ENCODE measurements around the gene SYPL2. TPM values are rescaled to one million over a fixed set of nuclear protein-coding genes. Genes with fewer than 3 reads are reported as not detected.

SYPL2 gene
- total RNA-seq, 4 donors from 2014 or later = 0.15 to 0.79 (median 0.19) TPM; not detected in 1

DNA sequence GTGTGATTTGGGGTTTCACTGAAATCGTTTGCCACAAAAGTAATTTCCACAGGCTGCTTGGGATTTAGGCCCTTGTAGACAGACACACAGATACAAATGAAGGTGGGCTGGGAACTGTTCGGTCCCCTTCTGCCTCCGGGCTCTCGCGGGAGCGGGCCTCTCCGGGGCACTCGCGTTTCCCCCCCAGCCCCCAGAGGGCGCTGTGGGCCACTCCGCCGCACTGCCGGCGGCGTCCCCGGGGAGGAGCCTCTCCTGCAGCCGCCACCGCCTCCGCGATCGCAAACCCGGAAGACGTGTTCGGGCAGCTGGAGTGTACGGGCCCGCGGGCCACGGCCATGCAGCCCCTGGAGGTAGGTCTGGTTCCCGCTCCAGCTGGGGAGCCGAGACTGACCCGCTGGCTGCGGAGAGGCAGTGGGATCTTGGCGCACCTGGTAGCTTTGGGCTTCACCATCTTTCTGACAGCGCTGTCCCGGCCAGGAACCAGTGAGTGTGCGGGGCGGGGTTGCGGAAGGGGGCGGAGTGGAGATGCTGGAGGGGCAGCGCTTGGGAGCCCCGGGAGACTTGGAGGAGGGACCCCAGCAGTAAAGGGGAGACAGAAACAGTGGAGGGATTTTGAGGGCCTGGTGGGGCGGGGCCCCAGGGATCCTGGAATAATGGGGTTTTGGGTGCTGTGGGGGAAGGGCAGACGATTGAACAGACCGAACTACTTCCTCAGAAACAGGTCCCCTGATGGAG, 27.6 kb downstream of the SYPL2 start, which contains the start of gene CYB561D1:
Gene CYB561D1, plus strand, starts transcription at position 290 of the 735 bp plus-strand sequence. Its CDS starts 46 bp downstream, at position 336.
- Histone ChIP-seq H3K36me3 (peaks cover 0 to 55% (median 5%) of the 10 kb centered on the region in 3 donors), H3K4me3 (peak within 1 kb of the TSS; percentile 81 to 99 (median 88)), H3K27me3 (no peaks in the 10 kb centered on the region), H3K9me3 (no peaks in the 10 kb centered on the region), H3K27ac (peak within 1 kb of the TSS; percentile 83 to 94 (median 88)), H3K4me1 (peaks cover 21 to 54% (median 26%) of the 10 kb centered on the region in 3 donors)
- peak; percentile 29 for DNase-seq
- TF ChIP-seq POLR2A (IDR thresholded peaks at IDR 0.05) = peak in 2 of 4 donors; percentile 51 to 64
- TF ChIP-seq, protein P1, sequence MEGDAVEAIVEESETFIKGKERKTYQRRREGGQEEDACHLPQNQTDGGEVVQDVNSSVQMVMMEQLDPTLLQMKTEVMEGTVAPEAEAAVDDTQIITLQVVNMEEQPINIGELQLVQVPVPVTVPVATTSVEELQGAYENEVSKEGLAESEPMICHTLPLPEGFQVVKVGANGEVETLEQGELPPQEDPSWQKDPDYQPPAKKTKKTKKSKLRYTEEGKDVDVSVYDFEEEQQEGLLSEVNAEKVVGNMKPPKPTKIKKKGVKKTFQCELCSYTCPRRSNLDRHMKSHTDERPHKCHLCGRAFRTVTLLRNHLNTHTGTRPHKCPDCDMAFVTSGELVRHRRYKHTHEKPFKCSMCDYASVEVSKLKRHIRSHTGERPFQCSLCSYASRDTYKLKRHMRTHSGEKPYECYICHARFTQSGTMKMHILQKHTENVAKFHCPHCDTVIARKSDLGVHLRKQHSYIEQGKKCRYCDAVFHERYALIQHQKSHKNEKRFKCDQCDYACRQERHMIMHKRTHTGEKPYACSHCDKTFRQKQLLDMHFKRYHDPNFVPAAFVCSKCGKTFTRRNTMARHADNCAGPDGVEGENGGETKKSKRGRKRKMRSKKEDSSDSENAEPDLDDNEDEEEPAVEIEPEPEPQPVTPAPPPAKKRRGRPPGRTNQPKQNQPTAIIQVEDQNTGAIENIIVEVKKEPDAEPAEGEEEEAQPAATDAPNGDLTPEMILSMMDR (IDR thresholded peaks at IDR 0.05) = peak; percentile 88 to 99 (median 96)
- 0% methylated on average over 4 to 10 of the region's 44 CpGs for WGBS, 2 donors
- intact Hi-C loops (cut with DNase I) = loop anchor here (5.0 kb wide), 1 partner anchor 38 kb away; no protein-coding TSS in a partner anchor

DNA sequence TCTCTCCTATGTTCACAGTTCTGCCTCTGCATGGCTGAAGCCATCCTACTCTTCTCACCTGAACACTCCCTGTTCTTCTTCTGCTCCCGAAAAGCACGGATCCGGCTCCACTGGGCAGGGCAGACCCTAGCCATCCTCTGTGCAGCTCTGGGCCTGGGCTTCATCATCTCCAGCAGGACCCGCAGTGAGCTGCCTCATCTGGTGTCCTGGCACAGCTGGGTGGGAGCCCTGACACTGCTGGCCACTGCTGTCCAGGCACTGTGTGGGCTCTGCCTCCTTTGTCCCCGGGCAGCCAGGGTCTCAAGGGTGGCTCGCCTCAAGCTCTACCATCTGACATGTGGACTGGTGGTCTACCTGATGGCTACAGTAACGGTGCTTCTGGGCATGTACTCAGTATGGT, 29.4 kb downstream of the SYPL2 start:
- intact Hi-C loops (cut with DNase I) = no loop called here
- Histone ChIP-seq H3K27me3 (no peaks in the 10 kb centered on the region), H3K36me3 (peaks cover 0 to 51% (median 5%) of the 10 kb centered on the region in 3 donors), H3K27ac (no peak overlapping the region), H3K4me1 (peaks cover 33 to 70% (median 36%) of the 10 kb centered on the region in 3 donors), H3K4me3 (no peak overlapping the region), H3K9me3 (no peaks in the 10 kb centered on the region)
- TF ChIP-seq POLR2A (IDR thresholded peaks at IDR 0.05) = no peak
- TF ChIP-seq, protein P1 (IDR thresholded peaks at IDR 0.05) = no peak
- 93 to 100% methylated on average over 1 to 5 of the region's 7 CpGs for WGBS, 2 donors
- no peak for DNase-seq

DNA sequence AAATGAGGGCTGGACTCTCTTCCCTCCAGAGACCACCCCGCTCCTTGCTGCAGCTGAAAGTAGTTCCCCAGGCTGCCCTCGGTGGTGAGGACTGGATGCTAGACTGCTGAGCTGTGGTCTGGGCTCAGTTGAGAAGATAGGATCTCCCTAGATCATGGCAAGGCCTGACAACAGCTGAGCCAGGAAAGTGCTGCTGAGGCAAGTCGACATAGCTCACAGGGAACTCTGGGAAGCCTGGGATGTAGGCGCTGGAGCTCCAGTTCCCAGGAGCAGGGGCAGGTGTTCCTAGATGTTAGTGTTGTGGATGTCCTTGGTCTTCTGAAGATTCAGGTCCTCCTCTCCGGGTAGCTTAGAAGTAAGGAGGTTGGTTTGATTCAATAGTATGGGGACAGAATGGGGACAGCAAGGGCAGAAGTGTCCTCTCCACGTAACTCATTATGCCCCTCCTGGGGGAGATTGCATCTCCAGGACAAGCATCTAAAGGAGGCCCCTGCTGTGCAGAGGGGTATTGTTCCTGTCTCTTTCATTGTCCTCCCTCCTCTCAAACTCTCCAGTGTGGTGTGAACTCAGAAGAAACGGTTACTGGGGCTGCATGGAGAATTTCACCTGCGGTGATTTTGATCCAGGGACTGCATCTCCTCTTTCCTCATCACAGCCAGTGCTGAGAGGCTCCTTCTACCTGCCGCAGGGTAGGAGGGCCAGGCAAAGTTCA, 31.3 kb downstream of the SYPL2 start:
- 59 to 83% methylated on average over 1 to 6 of the region's 9 CpGs for whole genome bisulfite sequencing, 2 donors
- H3K9me3 ChIP-seq = no peaks in the 10 kb centered on the region
- H3K27me3 ChIP-seq = no peaks in the 10 kb centered on the region
- H3K27ac ChIP-seq = no peak overlapping the region
- intact Hi-C loops (cut with DNase I) = no loop called here
- H3K4me1 ChIP-seq = peaks cover 39 to 83% (median 46%) of the 10 kb centered on the region in 3 donors
- peaks cover 0 to 52% (median 5%) of the 10 kb centered on the region in 3 donors for H3K36me3 ChIP-seq
- H3K4me3 ChIP-seq = no peak overlapping the region
- no peak for TF ChIP-seq POLR2A (IDR thresholded peaks at IDR 0.05)
- TF ChIP-seq, protein P1 (IDR thresholded peaks at IDR 0.05) = no peak
- no peak for DNase-seq

DNA sequence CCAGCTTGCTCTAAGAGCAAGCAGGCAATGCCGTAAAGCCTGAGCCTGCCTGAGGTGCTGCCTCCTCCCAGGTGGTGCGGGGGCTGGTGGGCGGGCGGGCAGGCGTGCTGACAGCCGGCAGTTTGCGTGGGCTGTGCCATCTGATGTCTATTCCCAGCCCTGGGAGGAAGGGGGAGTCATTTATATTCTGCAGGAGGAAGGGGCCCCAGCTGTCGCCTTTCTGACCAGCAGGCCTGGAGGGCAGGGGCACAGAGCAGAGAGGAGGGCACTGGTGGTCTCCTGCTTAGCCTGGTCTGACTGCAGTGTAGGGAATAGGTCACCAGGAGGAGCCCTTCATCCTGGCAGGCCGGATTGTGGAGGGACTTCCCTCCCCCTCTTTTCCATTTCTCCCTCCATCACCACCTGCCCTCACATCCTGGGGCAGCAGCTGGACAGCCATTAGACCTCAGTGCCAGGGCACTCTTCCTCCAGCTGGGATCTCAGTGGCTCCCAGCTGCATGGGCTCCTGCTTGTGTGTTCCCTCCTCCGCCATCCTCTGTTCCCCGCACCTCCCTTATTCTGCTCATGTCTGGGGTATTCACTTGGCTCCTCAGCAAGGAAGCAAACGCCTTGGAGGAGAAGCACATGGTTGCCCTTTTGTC, 31.9 kb downstream of the SYPL2 start:
- peak overlapping the region in 2 of 4 donors; percentile 48 to 84 for H3K27ac ChIP-seq
- intact Hi-C loops (cut with DNase I) = no loop called here
- H3K27me3 ChIP-seq = no peaks in the 10 kb centered on the region
- no peaks in the 10 kb centered on the region for H3K9me3 ChIP-seq
- H3K4me1 ChIP-seq = peaks cover 39 to 79% (median 44%) of the 10 kb centered on the region in 3 donors
- TF ChIP-seq, protein P1 (IDR thresholded peaks at IDR 0.05) = peak in 5 of 6 experiments; percentile 32 to 57 (median 34)
- no peak for TF ChIP-seq POLR2A (IDR thresholded peaks at IDR 0.05)
- H3K36me3 ChIP-seq = peaks cover 0 to 52% (median 5%) of the 10 kb centered on the region in 3 donors
- no peak for DNase-seq
- WGBS, 2 donors = 57 to 65% methylated on average over 4 to 5 of the region's 12 CpGs
- no peak overlapping the region for H3K4me3 ChIP-seq

Measured in esophagus squamous epithelium (tissue), 5 donors.